Fibroblast of lung (primary cell): ENCODE data around the gene ENOX1. TPM values are rescaled to one million over a fixed set of nuclear protein-coding genes. Genes with fewer than 3 reads are reported as not detected.

Experiments used
- DNase-seq, 2 donors: peaks; one replicate each; pipeline versions ENCODE4 v3.0.0 to v3.0.0-alpha.2; 2010; ENCODE audit warnings: low read depth in 2 of 2
- H2AFZ ChIP-seq: 2 replicates; pipeline ENCODE4 v1.5.1; 2012; ENCODE audit warnings: low read length, control low read depth, inconsistent platforms
- H3K27ac ChIP-seq: 2 replicates; pipeline ENCODE4 v1.5.1; 2011; ENCODE audit warnings: low read length, control low read depth; ENCODE audit not compliant: insufficient read depth
- H3K27me3 ChIP-seq: 2 replicates; pipeline ENCODE4 v1.5.1; 2011; ENCODE audit warnings: mild to moderate bottlenecking, low read length; ENCODE audit not compliant: control insufficient read depth, insufficient read depth
- H3K36me3 ChIP-seq: 2 replicates; pipeline ENCODE4 v1.5.1; 2011; ENCODE audit warnings: low read length; ENCODE audit not compliant: control insufficient read depth, insufficient read depth
- H3K4me1 ChIP-seq: 2 replicates; pipeline ENCODE4 v1.5.1; 2011; ENCODE audit warnings: low read length; ENCODE audit not compliant: control insufficient read depth, insufficient read depth; ENCODE audit errors: extremely low read depth
- H3K4me2 ChIP-seq: 2 replicates; pipeline ENCODE4 v1.5.1; 2011; ENCODE audit warnings: low read length, control low read depth; ENCODE audit not compliant: insufficient read depth; ENCODE audit errors: extremely low read depth
- H3K4me3 ChIP-seq, 4 experiments: fragments of 200-600 bp in 1 of 4; sonication (generic) in 1 of 4; replicated peaks in 1 of 4; 2 replicates each; pipeline ENCODE4 v1.5.1; 2011 to 2016; ENCODE audit warnings: low read length in 4 of 4, low read depth in 3 of 4, mild to moderate bottlenecking in 3 of 4, control low read depth in 2 of 4, inconsistent platforms in 1 of 4, mixed read lengths in 1 of 4; ENCODE audit not compliant: insufficient read depth in 1 of 4; ENCODE audit errors: control extremely low read depth in 1 of 4
- H3K79me2 ChIP-seq: 2 replicates; pipeline ENCODE4 v1.5.1; 2012; ENCODE audit warnings: mild to moderate bottlenecking, low read length, inconsistent platforms; ENCODE audit not compliant: control insufficient read depth, insufficient read depth
- H3K9ac ChIP-seq: 2 replicates; pipeline ENCODE4 v1.5.1; 2011; ENCODE audit warnings: mild to moderate bottlenecking, low read length, control low read depth; ENCODE audit not compliant: insufficient read depth
- H3K9me3 ChIP-seq: 2 replicates; pipeline ENCODE4 v1.5.1; 2012; ENCODE audit warnings: low read depth, low read length; ENCODE audit not compliant: control insufficient read depth, insufficient read depth
- H4K20me1 ChIP-seq: 2 replicates; pipeline ENCODE4 v1.5.1; 2011; ENCODE audit warnings: low read length; ENCODE audit not compliant: control insufficient read depth, insufficient read depth; ENCODE audit errors: extremely low read depth
- EZH2 ChIP-seq: IDR thresholded peaks from 2 replicates; pipeline ENCODE4 v1.5.1; 2012; ENCODE audit warnings: low read length, control low read depth, mild to moderate bottlenecking; ENCODE audit errors: missing control alignments
- polyA plus RNA-seq, 2 donors: library from polyadenylated mRNA; depleted of rRNA in 1 of 2; stranded (reverse) in 1 of 2; unstranded in 1 of 2; fragments of >200 nt; gene quantifications; 2 replicates each; pipeline ENCODE4 v1.2.1, GENCODE V29; 2011 to 2012; ENCODE audit warnings: missing spikeins in 1 of 2
- total RNA-seq: library from RNA; depleted of rRNA; stranded (reverse); fragments of >200 nt; gene quantifications from 2 replicates; pipeline ENCODE4 v1.2.1, GENCODE V29; 2014
- TF ChIP-seq, protein P1 (sequence below), 2 donors: IDR thresholded peaks in 1 of 2; conservative IDR thresholded peaks in 1 of 2; 1 replicate in 1 of 2; 2 replicates in 1 of 2; pipeline ENCODE4 v1.5.1; 2011 to 2012; ENCODE audit warnings: low read length in 2 of 2, control low read depth in 1 of 2, inconsistent platforms in 1 of 2, low read depth in 1 of 2, mild to moderate bottlenecking in 1 of 2

Gene ENOX1
- total and polyA plus RNA-seq, 2 donors (not counting 1 experiment from before 2014, with no cell fraction given) = 3.5 to 7.6 TPM

DNA sequence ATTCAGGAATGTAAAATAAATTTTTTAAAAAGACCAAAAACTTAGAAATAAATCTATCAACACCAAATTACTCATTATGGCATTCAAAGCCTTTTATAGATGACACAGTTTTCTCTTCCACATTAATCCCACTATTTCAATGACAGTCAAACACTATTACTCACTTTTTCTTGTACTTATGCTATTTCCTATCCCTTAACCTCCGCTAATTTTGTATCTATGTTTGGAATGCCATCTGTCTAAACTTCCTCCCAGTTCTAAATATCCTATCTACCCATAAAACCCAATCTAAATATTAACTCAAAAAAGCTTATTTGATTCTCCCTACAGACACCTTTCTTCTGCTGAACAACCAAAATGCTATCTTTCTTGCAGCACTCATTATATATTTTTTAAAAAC lies 203.5 kb downstream of the ENOX1 start:
- no peak for DNase-seq
- no peak overlapping the region for H3K4me2 ChIP-seq
- no peaks in the 10 kb centered on the region for H3K27me3 ChIP-seq
- no peaks in the 10 kb centered on the region for H4K20me1 ChIP-seq
- no peak overlapping the region for H3K4me3 ChIP-seq
- H3K9me3 ChIP-seq = no peaks in the 10 kb centered on the region
- H3K79me2 ChIP-seq = no peaks in the 10 kb centered on the region
- H3K27ac ChIP-seq = no peak overlapping the region
- no peak for TF ChIP-seq EZH2
- TF ChIP-seq, protein P1, sequence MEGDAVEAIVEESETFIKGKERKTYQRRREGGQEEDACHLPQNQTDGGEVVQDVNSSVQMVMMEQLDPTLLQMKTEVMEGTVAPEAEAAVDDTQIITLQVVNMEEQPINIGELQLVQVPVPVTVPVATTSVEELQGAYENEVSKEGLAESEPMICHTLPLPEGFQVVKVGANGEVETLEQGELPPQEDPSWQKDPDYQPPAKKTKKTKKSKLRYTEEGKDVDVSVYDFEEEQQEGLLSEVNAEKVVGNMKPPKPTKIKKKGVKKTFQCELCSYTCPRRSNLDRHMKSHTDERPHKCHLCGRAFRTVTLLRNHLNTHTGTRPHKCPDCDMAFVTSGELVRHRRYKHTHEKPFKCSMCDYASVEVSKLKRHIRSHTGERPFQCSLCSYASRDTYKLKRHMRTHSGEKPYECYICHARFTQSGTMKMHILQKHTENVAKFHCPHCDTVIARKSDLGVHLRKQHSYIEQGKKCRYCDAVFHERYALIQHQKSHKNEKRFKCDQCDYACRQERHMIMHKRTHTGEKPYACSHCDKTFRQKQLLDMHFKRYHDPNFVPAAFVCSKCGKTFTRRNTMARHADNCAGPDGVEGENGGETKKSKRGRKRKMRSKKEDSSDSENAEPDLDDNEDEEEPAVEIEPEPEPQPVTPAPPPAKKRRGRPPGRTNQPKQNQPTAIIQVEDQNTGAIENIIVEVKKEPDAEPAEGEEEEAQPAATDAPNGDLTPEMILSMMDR (conservative IDR thresholded peaks at IDR 0.05 in 1 of 2, IDR thresholded peaks at IDR 0.05 in 1 of 2; ENCODE audit: low read depth in 1 of 2, low read length in 2 of 2) = no peak
- H3K9ac ChIP-seq = no peak overlapping the region
- no peaks in the 10 kb centered on the region for H3K36me3 ChIP-seq
- H3K4me1 ChIP-seq = no peaks in the 10 kb centered on the region
- no peak overlapping the region for H2AFZ ChIP-seq

DNA sequence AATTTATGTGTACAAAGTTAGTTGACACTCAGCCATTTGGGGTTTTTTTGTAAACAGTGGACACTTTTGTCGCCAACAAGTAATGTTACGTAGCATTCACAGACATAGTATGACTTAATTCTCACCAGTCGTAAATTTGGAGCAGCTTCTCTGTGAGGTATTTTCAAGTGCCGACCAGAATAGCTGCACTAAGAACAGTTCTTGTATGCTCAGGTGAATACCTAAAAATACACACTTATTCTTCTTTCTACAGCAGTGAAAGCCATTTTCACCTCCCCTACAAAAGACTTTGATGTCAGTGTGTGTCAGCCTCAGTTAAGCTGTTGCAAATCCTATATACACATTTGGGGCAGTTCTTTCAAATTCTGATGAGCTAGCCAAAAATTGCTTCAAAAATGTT lies 206.5 kb downstream of the ENOX1 start:
- H2AFZ ChIP-seq = no peak overlapping the region
- DNase-seq = no peak
- no peak overlapping the region for H3K9ac ChIP-seq
- no peaks in the 10 kb centered on the region for H3K79me2 ChIP-seq
- no peaks in the 10 kb centered on the region for H4K20me1 ChIP-seq
- no peak overlapping the region for H3K27ac ChIP-seq
- H3K4me1 ChIP-seq = no peaks in the 10 kb centered on the region
- no peaks in the 10 kb centered on the region for H3K36me3 ChIP-seq
- no peaks in the 10 kb centered on the region for H3K9me3 ChIP-seq
- H3K4me2 ChIP-seq = no peak overlapping the region
- no peak overlapping the region for H3K4me3 ChIP-seq
- TF ChIP-seq, protein P1 (conservative IDR thresholded peaks at IDR 0.05 in 1 of 2, IDR thresholded peaks at IDR 0.05 in 1 of 2; ENCODE audit: low read depth in 1 of 2, low read length in 2 of 2) = no peak
- no peak for TF ChIP-seq EZH2
- no peaks in the 10 kb centered on the region for H3K27me3 ChIP-seq

DNA sequence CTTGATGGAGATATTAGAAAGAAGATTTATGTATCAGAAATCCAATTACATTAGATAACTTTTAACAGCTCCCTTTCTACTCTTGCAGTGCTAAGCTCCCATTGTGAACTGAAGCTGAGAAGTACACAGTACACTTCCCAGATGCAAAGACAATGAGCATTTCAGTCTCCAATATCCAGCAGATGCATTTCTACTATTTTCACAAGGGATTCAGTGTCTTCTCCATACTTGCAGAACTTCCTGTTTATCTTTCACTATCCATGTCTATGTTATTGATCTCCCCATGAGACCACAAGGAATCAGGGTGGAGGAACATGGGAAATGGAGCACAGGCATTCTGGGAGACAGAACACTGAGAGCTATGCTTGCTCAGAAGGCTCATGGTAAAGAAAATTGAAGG lies 207.5 kb downstream of the ENOX1 start:
- H3K27me3 ChIP-seq = no peaks in the 10 kb centered on the region
- no peaks in the 10 kb centered on the region for H3K4me1 ChIP-seq
- H4K20me1 ChIP-seq = no peaks in the 10 kb centered on the region
- H3K79me2 ChIP-seq = no peaks in the 10 kb centered on the region
- no peak overlapping the region for H2AFZ ChIP-seq
- DNase-seq = no peak
- no peaks in the 10 kb centered on the region for H3K9me3 ChIP-seq
- H3K9ac ChIP-seq = no peak overlapping the region
- TF ChIP-seq EZH2 = no peak
- TF ChIP-seq, protein P1 (conservative IDR thresholded peaks at IDR 0.05 in 1 of 2, IDR thresholded peaks at IDR 0.05 in 1 of 2; ENCODE audit: low read depth in 1 of 2, low read length in 2 of 2) = no peak
- H3K4me3 ChIP-seq = no peak overlapping the region
- no peaks in the 10 kb centered on the region for H3K36me3 ChIP-seq
- H3K27ac ChIP-seq = no peak overlapping the region
- no peak overlapping the region for H3K4me2 ChIP-seq
